Inflammatory macrophage (primary cell): ENCODE results near the gene MAN2B2.

ENCODE experiments used
- DNase-seq, 2 donors: peaks; one replicate each; pipeline ENCODE4 v3.0.0-alpha.2; 2020 to 2022
- total RNA-seq, 18 experiments: gene quantifications; one replicate each; lab custom pipeline; 2026; ENCODE audit warnings: mixed read lengths in 6 of 18, inconsistent platforms in 2 of 18; lab: John Stamatoyannopoulos, UW

The MAN2B2 gene
- total RNA-seq = 81.3 to 134 (median 103) reads per million in 18 experiments

DNA sequence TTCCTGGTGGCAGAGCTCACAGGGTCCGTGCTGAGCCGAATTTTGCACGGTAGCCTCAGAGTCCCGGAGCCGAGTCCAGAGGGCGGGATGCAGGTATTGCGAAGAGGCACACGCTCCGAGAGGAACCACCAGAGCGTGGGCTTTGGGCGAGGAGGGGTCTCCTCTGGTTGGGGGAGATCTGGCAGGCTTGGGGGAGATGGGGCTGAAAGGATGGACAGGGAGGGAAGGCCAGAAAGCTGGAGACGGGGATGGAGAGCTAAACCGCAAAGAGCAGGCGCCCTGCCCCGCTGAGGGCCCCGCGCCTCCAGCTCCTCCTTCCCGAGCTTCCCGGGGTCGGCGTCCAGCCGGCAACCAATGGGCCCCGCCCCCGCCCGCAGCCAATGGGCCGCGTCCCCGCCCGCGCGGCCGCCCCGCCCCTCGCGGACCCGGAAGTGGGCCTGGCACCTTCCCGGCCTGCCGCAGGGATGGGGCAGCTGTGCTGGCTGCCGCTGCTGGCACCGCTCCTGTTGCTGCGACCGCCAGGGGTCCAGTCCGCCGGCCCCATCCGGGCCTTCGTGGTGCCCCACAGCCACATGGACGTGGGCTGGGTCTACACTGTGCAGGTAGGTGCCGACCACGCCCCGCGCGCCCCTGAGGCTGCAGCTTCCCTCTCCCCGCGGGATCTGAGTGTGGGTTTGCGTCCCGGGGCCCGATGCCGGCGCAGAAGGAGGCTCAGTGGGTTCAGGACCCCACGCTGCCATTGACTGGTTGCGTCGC, at the start of gene MAN2B2:
TSS of gene MAN2B2 (plus strand) at position 443 of the 756 bp plus-strand sequence. CDS start at position 465, 22 bp downstream.
- peak; percentile 82 to 90 for DNase-seq

GRCh38 chr4:6525474-6525873, 49.5 kb upstream of the MAN2B2 start:
- DNase-seq = no peak

- DNase-seq = no peak
These were observed 48.8 kb upstream of the MAN2B2 start for GRCh38 chr4:6526156-6526555.

DNA sequence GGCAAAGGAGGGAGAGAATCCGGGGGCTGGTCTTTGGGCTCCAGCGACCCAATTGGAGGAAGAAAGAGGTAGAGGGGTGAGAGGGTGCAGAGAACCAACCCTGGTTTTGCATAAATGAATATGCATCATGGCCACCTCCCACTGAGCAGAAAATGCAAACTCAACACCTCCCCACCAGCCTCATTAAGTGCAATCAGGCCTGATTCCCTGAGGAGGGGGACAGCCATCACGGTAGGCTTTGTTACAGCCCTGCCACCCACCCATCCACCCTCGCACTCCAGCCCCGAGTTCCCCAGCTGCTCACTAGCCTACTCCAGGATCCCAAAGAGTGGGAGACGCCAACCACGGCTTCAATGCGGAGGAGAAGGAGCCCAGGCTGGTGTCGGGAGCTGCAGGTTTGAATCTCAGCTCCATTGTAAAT, 48.3 kb upstream of the MAN2B2 start:
- DNase-seq = no peak

DNA sequence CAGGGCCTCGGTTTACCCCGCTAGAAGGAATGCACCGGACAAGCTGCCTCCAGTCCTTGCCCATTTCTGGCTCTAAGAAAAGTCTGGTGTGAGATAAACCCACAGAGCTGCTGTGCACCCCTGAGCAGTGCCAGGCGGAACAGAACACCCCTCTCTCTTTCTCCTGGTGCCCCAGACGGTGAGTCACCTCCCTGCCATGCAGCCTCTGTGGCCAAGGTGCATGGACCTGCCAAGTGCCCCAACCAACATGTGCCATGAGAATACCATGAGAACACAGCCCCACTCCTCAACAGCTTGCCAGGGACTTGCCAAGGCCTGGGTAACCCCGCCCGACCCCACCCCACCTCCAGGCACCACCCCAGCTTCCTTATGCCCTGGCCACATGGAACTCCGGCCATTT, 47.7 kb upstream of the MAN2B2 start:
- no peak for DNase-seq

DNA sequence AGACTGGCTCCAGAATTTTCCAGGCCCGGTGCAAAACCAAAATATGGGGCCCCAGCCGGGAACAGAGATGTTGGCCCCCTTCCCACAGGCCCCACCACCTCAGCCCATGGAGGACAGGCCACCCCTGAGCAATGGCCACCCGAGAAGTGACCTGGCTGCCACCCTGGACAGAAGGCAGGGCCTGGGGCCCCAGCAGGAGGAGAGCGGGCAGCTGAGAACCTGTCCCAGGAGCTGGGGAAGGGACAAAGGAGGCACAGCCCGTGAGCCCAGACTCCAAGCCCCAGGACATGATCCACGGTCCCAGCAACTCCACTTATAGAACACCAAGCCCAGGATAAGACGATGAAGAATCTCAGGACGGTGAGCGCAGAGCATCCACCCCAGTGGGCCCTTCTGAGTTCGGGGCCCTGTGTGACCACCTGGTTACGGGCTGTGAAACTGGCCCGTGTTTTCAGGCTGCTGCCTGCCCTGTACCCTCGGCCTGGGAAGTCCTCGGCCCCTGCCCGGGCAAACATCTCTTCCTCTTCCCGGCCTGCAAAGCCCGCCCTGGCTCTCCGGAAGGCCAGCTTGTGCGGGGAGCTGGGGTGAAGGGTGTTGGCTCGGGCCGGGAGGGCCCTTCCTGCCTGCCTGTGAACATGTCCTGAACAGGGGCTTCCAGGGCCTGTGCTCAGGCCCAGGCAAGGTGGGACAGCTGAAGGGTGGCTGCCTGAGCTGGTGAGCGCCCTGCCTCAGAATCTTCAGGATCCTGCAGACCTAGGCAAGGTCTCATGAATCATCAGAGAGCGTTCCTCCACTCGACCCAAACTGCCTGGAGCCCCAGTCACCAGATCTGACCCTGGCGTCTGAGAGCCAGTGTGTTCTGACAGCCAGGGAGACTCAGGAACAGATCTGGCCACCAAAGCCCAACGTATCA, 47.0 kb upstream of the MAN2B2 start:
- DNase-seq = no peak

- DNase-seq = no peak
These were observed 46.0 kb upstream of the MAN2B2 start for GRCh38 chr4:6529021-6529420.

- no peak for DNase-seq
These were observed 44.7 kb upstream of the MAN2B2 start for GRCh38 chr4:6530301-6530700.

DNA sequence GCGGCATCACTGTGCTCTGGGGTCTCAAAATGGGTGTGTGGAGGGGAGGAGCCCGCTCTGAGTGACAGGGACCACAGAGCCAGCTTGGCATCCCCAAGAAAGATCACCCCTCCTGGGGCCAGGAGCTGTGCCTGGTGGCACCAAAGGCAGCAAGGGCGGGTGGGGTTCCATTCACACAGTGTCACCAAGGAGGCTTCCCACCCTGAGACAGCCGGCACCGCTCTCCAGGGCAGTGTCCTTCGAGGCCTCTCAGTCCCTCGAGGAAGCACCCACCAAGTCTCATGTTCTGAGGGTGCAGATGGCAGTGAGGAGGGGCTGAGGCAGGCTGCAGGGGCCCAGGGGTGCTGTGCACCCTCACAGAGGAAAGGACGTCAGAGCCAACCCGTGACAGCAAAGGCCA, 44.0 kb upstream of the MAN2B2 start:
- no peak for DNase-seq

DNA sequence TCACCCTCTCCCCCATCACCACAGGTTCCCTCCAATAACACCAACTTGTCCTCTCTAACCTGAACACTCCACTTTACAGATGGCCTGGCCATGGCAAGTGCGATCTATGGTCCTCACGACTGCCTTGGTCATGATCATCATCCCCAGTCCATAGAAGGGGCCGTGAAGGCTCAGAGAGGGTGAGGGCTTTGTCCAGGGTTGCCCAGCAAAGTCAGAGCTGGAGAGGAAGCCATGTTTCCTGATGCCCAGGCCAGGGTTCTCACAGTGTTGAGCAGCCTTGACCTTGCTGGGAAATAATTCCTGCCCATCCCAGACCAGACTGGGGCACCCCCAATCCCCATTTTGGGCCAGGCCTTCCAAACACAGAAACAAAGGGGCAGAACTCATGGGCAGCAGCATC, 42.9 kb upstream of the MAN2B2 start:
- no peak for DNase-seq

DNA sequence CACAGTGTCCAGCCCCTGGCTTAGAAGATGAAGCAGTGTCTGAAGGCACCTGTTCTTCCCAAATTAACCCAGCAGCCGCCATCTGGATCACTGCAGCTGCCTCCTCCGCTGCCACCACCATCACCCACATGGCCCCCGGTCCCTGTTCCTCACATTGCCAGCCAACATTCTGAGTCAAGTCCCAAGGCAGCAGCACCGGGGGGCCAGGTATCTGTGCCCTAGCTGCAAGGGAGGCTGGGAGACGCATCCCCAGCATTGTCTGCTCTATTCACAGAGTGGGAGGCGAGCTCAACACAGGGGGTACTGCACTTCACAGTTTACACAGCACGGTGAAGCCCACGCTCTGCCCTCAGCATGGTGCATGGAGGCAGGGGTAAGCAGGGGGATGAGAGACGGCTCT, 42.3 kb upstream of the MAN2B2 start:
- DNase-seq = no peak

GRCh38 chr4:6534050-6534449, 40.9 kb upstream of the MAN2B2 start:
- DNase-seq = no peak

DNA sequence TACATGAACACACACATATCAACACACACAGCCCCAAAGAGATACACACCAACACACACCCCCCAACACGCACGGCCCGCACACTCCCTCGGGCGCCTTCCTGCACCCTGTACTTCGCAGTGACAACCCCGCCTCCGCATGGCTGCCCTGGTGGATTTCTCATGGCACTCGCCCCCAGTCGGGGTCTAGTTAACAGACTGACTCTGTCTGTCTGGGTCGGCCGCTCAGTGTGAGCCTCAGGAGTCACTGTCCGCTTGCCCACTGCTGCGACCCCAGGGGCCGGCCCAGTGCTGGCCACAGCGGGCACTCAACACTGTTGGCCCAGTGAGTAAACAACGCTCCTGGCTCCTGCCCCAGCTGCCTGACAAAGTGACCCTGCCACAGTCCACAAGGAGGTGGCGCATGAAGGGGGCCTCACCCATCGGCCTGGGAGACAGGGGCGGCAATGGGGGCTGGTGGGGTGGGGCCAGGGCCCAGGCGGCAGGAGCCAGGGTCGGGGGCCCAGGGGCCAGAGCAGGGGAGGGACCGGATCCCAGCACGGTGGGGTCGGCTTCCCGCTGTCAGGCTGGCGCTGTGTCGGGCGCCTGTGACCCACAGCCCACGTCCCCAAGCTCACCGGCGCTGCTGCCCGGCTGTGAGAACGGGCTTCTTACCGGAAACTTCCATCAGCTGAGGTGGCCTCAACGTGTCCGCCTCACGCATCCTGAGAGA, 40.2 kb upstream of the MAN2B2 start:
- no peak for DNase-seq

DNA sequence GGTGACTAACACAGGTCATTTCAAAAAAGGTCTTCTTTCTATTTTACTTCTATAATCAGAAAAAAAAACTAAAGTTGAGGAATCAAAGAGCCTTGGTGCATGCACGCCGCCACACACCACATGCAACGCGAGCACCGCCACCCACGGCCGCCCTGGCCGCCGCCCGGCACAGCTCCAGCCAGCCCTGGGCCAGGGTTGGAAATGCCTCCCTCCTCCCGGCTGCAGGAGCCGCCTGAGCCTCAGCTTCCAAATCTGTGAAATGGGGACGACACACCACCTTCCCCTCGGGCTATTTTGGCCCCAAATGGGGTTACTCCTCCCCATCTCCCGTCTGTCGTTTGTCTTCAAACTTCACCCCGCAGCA, 39.7 kb upstream of the MAN2B2 start:
- no peak for DNase-seq

GRCh38 chr4:6535706-6536105, 39.3 kb upstream of the MAN2B2 start:
- no peak for DNase-seq

DNA sequence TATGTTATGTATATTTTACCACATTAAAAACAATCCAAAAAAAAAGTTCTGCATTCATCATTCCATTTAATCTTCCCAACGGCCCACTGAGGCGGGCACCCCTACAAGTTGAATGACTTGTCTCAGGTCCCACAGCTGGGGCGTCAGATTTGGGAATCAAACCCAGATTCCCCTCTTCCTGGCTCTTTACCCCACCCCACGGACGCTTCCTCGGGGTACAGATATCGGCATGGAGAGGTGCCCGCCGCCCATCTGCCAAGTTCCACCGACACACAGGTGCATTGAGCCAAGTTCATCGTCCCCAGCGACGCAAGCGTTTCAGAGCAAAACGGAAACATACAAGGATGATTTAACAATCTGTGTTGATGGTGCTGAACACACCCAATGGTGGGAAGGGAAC, 36.9 kb upstream of the MAN2B2 start:
- no peak for DNase-seq

GRCh38 chr4:6538575-6538974, 36.4 kb upstream of the MAN2B2 start:
- no peak for DNase-seq

DNA sequence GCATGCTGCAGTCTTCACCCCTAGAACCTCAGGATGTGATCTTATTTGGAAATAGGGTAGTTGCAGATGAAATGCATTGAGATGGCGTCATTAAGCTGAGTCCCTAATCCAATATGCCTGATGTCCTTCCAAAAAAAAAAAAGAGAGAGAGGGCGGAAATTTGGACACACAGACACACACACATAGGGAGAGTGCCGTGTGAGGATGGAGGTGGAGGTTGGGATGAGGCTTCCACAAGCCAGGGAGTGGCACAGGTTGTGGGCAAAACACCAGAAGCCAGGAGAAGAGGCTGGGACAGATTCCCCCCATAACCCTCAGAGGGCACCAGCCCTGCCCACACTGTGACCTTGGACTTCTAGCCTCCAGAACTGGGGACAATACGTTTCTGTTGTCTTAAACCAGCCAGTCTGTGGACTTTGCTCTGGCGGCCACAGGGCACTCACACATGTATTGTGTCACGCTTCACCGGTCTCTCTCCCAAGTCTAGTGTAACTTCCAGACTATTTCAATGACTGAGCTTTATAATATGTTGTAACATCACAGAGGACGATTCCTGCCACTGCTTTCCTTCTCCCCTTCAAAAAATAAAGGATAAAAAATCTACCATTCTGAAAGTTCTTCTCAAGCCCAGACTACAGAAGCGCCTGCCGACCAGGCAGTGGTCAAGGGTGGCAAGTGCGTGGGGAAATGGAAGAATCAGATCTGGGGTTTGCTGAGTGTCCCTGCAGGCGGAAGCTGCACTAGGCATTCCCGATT, 35.8 kb upstream of the MAN2B2 start:
- no peak for DNase-seq

- DNase-seq = no peak
These were observed 34.1 kb upstream of the MAN2B2 start for GRCh38 chr4:6540879-6541278.

DNA sequence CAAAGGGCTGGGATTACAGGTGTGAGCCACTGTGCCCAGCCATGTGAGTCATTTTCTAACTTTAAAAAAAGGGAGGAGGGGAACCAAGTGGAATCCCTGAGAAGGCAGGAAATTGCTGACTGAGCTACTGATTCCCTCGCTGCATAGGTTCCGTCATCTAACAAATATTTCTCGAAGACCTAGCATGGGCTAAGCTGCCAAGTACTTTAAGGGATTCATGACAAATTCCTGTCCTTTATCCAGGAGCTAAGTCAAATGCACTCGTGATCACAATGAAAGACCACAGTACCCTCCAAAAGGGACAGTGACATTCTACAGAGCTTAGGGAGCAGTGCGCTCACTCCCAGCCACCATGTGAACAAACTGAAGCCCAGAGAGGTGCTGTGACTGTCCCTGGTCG, 33.2 kb upstream of the MAN2B2 start:
- no peak for DNase-seq

DNA sequence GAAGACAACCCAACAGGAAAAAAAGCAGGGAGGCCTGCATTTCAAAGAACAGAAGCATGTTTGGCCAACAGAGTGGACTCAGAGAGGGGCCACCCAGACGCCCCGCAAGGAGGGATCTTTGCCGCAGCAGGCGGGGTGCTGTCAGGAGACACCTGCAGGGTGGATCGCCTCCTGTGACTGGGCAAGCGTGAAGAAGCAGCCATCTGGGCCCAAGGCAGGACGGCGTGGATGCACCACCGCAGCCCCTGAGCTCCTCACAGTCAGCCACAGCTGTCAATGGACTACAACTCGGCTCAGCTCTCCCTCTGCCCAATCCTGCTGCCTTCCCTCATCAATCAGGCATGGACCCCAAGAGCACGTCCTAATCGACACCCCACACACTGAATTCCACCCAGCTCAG, 32.0 kb upstream of the MAN2B2 start:
- no peak for DNase-seq

DNA sequence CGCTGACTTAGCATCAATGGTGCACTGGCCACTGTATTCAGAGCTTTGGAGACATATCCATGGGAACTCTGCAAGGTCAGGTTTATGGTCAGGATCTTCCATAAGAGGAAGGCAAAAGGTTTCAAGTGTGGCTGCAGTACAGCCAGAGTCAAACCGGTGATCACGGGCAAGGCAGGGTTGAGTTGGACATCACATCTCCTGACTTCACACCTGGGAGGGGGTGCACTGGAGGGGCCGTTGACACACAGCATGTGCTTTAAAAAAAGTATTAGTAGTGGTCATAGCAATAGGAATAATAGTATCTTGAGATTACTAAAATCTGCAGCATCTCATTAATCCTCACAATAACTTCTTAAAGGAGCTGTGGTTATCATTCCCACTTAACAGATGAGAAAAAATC, 28.9 kb upstream of the MAN2B2 start:
- DNase-seq = no peak
